PC-9 (cell line): ENCODE measurements around the gene TNFRSF1B. TPM values are rescaled to one million over a fixed set of nuclear protein-coding genes. Genes with fewer than 3 reads are reported as not detected.

Experiments used
- BruUV-seq: library from RNA; stranded (reverse); fragments of 400-500 nt; replicated peaks from 2 replicates; lab custom pipeline; 2021; lab: Mats Ljungman, UMichigan
- CTCF ChIA-PET: fragments of 300-600 bp; sonication (Branson Sonifier 250); formaldehyde crosslinking; loops from one replicate; lab custom pipeline; 2022; ENCODE audit warnings: antibody characterized with exemption; lab: Charles Lee
- POLR2A ChIA-PET: fragments of 300-600 bp; sonication (Branson Sonifier 250); formaldehyde crosslinking; loops from one replicate; lab custom pipeline; 2022; ENCODE audit warnings: antibody characterized with exemption; ENCODE audit not compliant: unreplicated experiment; lab: Charles Lee
- DNase-seq, 2 experiments: peaks; one replicate each; pipeline versions ENCODE4 v3.0.0 to v3.0.0-alpha.2; 2015 to 2022; ENCODE audit warnings: mixed read lengths in 1 of 2
- H2AFZ ChIP-seq: fragments of 200-600 bp; sonication (generic); 2 replicates; pipeline ENCODE4 v1.8.1; 2017; ENCODE audit warnings: antibody characterized with exemption
- H3F3A ChIP-seq: fragments of 200-600 bp; sonication (generic); 2 replicates; pipeline ENCODE4 v1.8.1; 2017; ENCODE audit warnings: antibody characterized with exemption, mild to moderate bottlenecking, low read depth; ENCODE audit not compliant: insufficient read depth
- H3K27ac ChIP-seq: fragments of 200-600 bp; sonication (generic); 2 replicates; pipeline ENCODE4 v1.6.1; 2016; ENCODE audit warnings: mixed run types
- H3K27me3 ChIP-seq: fragments of 200-600 bp; sonication (generic); 2 replicates; pipeline ENCODE4 v1.6.1; 2016; ENCODE audit warnings: low read depth, mixed run types; ENCODE audit not compliant: insufficient read depth
- H3K36me3 ChIP-seq: fragments of 200-600 bp; sonication (generic); 2 replicates; pipeline ENCODE4 v1.6.1; 2016; ENCODE audit warnings: low read depth, mixed run types
- H3K4me1 ChIP-seq: fragments of 200-600 bp; sonication (generic); replicated peaks from 2 replicates; pipeline ENCODE4 v1.6.1; 2016; ENCODE audit warnings: mixed run types; ENCODE audit not compliant: insufficient read depth
- H3K4me2 ChIP-seq: fragments of 200-600 bp; sonication (generic); 2 replicates; pipeline ENCODE4 v1.6.1; 2017; ENCODE audit warnings: mixed run types
- H3K4me3 ChIP-seq: fragments of 200-600 bp; sonication (generic); 2 replicates; pipeline ENCODE4 v1.6.1; 2016; ENCODE audit warnings: mixed run types
- H3K79me2 ChIP-seq: fragments of 200-600 bp; sonication (generic); 2 replicates; pipeline ENCODE4 v1.6.1; 2017; ENCODE audit warnings: low read depth, mixed run types
- H3K9me2 ChIP-seq: fragments of 200-600 bp; sonication (generic); 2 replicates; pipeline ENCODE4 v1.8.1; 2017; ENCODE audit warnings: mild to moderate bottlenecking; ENCODE audit not compliant: insufficient read depth
- H3K9me3 ChIP-seq: fragments of 200-600 bp; sonication (generic); 2 replicates; pipeline ENCODE4 v1.8.1; 2016; ENCODE audit warnings: low read depth; ENCODE audit not compliant: insufficient read depth
- H4K20me1 ChIP-seq: fragments of 200-600 bp; sonication (generic); 2 replicates; pipeline ENCODE4 v1.8.1; 2017; ENCODE audit not compliant: insufficient read depth
- EZH2 ChIP-seq: fragments of 200-600 bp; sonication (generic); IDR thresholded peaks from 2 replicates; pipeline ENCODE4 v1.8.0; 2017; ENCODE audit warnings: antibody characterized with exemption, low read depth
- intact Hi-C: fragments of 100-400 bp; cut with micrococcal nuclease; formaldehyde crosslinking; loops from one replicate; pipeline ENCODE4 v1.10.0; 2022; ENCODE audit not compliant: unreplicated experiment
- total RNA-seq: library from RNA; stranded (reverse); gene quantifications from 2 replicates; pipeline ENCODE4 v1.2.3, GENCODE V29; 2021
- TF ChIP-seq, protein P1 (sequence below): fragments of 200-600 bp; sonication (generic); conservative IDR thresholded peaks from 2 replicates; pipeline ENCODE4 v1.6.1; 2017; ENCODE audit warnings: mixed run types, antibody characterized with exemption, mild to moderate bottlenecking, moderate library complexity

TNFRSF1B gene
- total RNA-seq, 1 experiment from 2014 or later, result 2.7 TPM

DNA sequence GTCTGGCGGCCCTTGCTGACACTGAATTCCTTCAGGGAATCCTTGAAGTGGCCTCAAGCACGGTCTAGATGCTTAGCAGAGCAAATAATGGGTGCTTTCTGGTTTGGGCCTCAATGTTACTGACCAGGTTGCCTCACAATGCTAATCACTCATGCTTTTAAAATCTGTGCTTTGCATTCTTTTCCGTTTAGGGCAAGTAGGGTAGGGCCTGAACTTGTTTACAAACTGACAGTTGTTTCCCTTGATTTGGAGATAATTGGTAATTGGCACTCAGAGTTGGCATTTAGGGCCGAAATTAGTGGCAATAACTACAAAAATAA is 64.4 kb downstream of the TNFRSF1B start:
- intact Hi-C loops, result no loop called here
- ChIA-PET POLR2A (no interaction called here), CTCF (no interaction called here)
- Histone ChIP-seq H3K4me3 (peak overlapping the region; percentile 69), H3K9me2 (no peaks in the 10 kb centered on the region), H3F3A (peaks cover 8% of the 10 kb centered on the region; the same call in 1 of the 2 replicates), H3K4me2 (peak overlapping the region; percentile 85), H3K27me3 (no peaks in the 10 kb centered on the region), H3K27ac (peak overlapping the region; percentile 29; the same call in 1 of the 2 replicates), H4K20me1 (no peaks in the 10 kb centered on the region), H3K4me1 (peaks cover 11% of the 10 kb centered on the region; the same call in 1 of the 2 replicates), H2AFZ (peak overlapping the region; percentile 66; the same call in 1 of the 2 replicates), H3K79me2 (peaks cover 27% of the 10 kb centered on the region; the same call in 1 of the 2 replicates), H3K36me3 (no peaks in the 10 kb centered on the region), H3K9me3 (no peaks in the 10 kb centered on the region)
- TF ChIP-seq EZH2, result no peak
- TF ChIP-seq, protein P1, sequence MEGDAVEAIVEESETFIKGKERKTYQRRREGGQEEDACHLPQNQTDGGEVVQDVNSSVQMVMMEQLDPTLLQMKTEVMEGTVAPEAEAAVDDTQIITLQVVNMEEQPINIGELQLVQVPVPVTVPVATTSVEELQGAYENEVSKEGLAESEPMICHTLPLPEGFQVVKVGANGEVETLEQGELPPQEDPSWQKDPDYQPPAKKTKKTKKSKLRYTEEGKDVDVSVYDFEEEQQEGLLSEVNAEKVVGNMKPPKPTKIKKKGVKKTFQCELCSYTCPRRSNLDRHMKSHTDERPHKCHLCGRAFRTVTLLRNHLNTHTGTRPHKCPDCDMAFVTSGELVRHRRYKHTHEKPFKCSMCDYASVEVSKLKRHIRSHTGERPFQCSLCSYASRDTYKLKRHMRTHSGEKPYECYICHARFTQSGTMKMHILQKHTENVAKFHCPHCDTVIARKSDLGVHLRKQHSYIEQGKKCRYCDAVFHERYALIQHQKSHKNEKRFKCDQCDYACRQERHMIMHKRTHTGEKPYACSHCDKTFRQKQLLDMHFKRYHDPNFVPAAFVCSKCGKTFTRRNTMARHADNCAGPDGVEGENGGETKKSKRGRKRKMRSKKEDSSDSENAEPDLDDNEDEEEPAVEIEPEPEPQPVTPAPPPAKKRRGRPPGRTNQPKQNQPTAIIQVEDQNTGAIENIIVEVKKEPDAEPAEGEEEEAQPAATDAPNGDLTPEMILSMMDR, result no peak
- no TSS peak for BruUV-seq
- peak in 1 of 2 experiments; percentile 48 for DNase-seq

DNA sequence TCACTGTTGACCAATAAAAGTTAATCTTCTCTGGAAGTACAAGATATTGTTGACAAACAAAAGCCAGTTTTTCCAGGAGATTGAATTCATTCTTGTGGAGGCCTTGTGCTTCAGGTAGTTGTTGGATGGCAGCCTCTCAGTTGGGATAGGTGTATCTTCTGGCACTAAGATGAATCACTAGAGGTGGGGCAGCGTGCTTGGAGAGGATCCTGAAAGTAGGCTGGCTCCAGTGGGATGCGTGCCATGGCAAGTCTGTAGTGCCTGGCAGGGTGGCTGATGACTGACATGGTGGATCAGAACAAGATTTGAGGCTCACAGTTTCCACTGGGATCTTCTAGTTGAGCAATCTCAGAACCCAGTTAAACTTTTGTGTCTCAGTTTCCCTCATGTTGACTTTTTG is 65.4 kb downstream of the TNFRSF1B start:
- CTCF ChIA-PET, result no interaction called here

DNA sequence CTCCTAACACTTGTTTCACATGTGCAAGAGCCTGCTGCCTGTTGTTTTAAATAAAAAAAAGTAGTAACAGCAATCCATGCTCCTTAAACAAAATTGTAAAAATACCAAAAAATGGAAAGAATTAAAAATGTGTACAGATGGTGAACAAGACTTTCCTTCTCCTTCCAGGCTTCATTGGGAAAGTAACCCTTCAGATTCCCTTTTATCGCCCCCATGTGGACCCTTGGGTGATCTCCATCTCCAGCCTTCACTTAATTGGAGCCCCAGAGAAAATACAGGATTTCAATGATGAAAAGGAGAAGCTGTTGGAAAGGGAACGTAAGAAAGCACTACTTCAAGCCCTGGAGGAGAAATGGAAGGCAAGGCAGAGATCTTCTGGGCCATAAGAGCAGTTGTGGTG is 77.3 kb downstream of the TNFRSF1B start:
- H3K4me3 ChIP-seq, result no peak overlapping the region
- H3K27me3 ChIP-seq, result no peaks in the 10 kb centered on the region
- no peak overlapping the region for H3K27ac ChIP-seq
- BruUV-seq, result no TSS peak
- no peaks in the 10 kb centered on the region for H3K9me3 ChIP-seq
- no peaks in the 10 kb centered on the region for H3K79me2 ChIP-seq
- H3K9me2 ChIP-seq, result no peaks in the 10 kb centered on the region
- H3K4me2 ChIP-seq, result no peak overlapping the region
- H3K4me1 ChIP-seq, result no peaks in the 10 kb centered on the region
- no peaks in the 10 kb centered on the region; the same call in 1 of the 2 replicates for H3K36me3 ChIP-seq
- intact Hi-C loops, result no loop called here
- POLR2A ChIA-PET, result no interaction called here
- no peak for TF ChIP-seq EZH2
- TF ChIP-seq, protein P1, result peak; percentile 25; the same call in 1 of the 2 replicates
- DNase-seq, result no peak
- H3F3A ChIP-seq, result no peaks in the 10 kb centered on the region
- H2AFZ ChIP-seq, result no peak overlapping the region
- CTCF ChIA-PET, result no interaction called here
- no peaks in the 10 kb centered on the region for H4K20me1 ChIP-seq

More for the DNA sequence above, 65.4 kb downstream of the TNFRSF1B start:
- Histone ChIP-seq H3K36me3 (no peaks in the 10 kb centered on the region), H2AFZ (no peak overlapping the region), H3K4me1 (peaks cover 11% of the 10 kb centered on the region; the same call in 1 of the 2 replicates), H4K20me1 (no peaks in the 10 kb centered on the region), H3F3A (peaks cover 8% of the 10 kb centered on the region; the same call in 1 of the 2 replicates), H3K9me3 (no peaks in the 10 kb centered on the region), H3K4me2 (no peak overlapping the region), H3K4me3 (no peak overlapping the region), H3K79me2 (peaks cover 27% of the 10 kb centered on the region; the same call in 1 of the 2 replicates), H3K27me3 (no peaks in the 10 kb centered on the region), H3K9me2 (no peaks in the 10 kb centered on the region), H3K27ac (no peak overlapping the region)
- POLR2A ChIA-PET, result no interaction called here
- intact Hi-C loops, result no loop called here
- peak in 1 of 2 experiments; percentile 25 for DNase-seq
- TF ChIP-seq EZH2, result no peak
- TF ChIP-seq, protein P1, result no peak
- BruUV-seq, result no TSS peak
